Suppressor macrophage (primary cell): ENCODE measurements around the gene LCN2.
"Not testable (repeated sequence)": the region's sequence is repeated elsewhere in the genome, so short reads cannot be mapped to it uniquely, and the experiment has no call there.

Source experiments
- DNase-seq, 4 experiments: peaks; one replicate each; pipeline ENCODE4 v3.0.0-alpha.2; 2020 to 2022

Gene LCN2

GRCh38 chr9:128169925-128170324 lies 20.7 kb downstream of the LCN2 start:
- DNase-seq: no peak

DNA sequence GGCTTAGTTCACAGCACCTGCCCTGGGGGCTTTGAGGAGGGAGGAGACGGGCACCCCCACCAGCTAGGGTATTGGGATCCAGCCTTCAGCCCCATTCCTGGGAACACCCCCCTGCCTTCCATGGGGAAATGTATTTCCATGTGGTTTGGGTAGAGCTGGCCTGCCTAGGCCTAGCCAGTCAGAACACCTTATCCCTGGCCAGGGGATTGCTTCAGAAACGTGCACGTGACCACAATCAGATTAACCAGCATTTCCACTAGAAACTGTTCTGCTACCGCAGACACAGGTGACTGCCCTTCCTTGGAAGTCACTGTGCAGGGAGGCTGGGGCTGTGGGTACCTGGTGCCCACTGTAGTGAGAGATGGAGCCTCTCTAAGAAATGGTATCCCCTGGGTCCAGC lies 24.8 kb downstream of the LCN2 start:
- DNase-seq: no peak

GRCh38 chr9:128175102-128175563 lies 25.9 kb downstream of the LCN2 start:
- no peak for DNase-seq

DNA sequence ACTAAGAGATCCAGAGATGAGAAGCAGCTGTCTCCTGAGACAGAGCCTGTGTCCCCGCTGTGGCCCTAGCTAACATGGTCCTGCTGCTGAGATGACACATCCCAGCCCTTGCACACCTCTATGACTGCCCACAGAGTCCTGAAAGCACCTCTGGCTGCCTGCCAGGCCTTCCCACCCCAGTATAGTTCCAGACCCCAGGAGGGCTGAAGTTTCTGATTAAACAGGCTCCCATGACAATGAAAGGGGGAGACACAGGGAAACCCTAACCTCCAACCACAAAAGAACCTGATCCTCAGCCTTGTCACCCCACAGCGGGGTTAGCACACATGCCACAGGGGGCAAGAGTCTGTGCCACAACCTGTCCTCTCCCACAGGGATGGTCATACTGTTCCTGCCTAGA lies 26.5 kb downstream of the LCN2 start:
- DNase-seq: no peak

GRCh38 chr9:128178806-128179431 lies 29.7 kb downstream of the LCN2 start:
- DNase-seq: no peak

GRCh38 chr9:128180001-128180400 lies 30.7 kb downstream of the LCN2 start:
- DNase-seq: no peak

- DNase-seq: no peak
Measured at GRCh38 chr9:128180447-128180846, 31.2 kb downstream of the LCN2 start.

DNA sequence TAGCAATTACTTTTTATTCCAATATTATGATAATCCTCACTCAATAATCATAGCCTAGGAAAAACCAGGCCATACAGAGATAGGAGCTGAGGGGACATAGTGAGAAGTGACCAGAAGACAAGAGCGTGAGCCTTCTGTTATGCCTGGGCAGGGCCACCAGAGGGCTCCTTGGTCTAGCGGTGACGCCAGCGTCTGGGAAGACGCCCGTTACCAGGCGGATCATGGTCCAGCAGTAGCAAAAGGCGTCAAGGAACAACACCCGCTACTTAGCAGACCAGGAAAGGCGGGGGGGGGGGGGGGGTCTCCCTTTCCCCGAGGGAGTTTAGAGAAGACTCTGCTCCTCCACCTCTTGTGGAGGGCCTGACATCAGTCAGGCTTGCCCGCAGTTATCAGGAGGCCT lies 32.2 kb downstream of the LCN2 start:
- not testable (repeated sequence) for DNase-seq

DNA sequence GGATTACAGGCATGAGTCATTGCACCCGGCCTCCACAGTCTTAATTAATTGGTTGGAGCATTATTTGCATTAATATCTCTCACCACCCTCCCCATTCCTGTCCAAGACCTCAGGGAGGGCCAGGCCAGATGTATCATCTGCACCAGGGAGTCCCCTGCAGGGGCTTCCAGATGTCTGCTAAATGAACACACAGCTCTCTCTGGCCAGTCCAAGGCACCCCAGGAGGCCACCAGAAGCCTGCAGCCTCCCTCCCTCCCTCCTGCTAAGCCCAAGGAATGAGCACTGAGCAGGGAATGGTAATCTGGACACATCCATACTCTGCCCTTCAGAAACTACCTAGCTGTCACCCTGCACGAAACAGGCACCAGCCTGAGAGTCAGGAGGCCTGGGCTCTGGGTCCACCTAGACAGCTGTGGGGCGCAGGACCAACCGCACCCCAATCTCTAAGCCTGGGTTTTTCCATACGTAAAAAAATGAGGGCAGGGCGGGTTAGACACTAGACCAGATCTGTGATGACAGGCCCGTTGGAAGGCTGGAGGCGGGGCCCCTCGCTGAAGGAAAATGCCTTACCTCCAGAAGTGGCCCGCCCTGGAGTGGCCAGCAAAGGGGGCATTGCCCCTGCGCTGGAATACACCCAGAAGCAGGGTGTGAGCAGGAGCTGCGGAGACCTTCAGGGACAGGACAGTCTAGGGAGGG lies 33.8 kb downstream of the LCN2 start:
- no peak for DNase-seq

DNA sequence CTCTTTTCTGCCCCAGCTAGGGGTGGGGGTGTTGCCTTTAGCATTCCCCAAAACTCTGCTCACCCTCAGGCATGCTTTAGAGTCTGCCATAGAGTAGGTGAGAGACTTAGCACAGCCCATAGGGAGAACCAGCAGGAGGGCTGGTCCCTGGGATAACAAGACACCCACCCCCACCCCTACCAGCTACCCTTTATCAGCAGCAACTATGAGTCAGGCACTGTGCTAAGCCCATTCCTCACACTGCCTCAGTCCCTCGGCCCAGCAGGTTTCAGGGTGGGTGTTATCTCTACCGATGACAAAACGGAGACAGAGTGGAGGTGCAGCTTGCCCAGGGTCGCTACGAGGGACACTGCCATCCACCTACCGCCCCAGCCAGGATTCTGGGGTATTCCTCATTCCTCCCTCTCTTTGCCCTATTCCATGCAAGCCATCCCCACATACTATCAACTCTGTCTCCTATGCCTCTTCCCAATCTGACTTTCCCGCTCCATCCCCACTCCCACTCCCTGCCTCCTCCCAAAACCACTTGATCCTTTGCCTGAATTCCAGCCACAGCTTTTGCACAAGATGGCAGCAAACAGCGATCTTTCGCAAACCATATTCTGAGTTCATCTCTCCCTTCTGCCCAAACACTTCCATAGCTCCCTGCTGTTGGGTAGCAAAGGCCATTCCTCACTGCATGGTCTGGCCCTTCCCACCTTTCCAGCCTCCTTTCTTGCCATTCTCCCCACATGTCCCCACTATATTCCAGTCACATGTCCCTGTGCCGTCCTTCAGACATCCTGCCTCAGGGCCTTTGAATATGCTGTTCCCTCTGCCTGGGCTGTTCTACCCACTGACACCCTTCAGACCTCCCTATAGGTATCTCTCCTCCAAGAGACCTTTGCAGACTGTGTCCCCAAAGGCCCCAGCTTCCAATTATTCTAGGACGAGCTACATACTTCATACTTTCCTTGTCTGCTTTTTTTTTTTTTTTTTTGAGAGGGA lies 37.0 kb downstream of the LCN2 start:
- DNase-seq: no peak

DNA sequence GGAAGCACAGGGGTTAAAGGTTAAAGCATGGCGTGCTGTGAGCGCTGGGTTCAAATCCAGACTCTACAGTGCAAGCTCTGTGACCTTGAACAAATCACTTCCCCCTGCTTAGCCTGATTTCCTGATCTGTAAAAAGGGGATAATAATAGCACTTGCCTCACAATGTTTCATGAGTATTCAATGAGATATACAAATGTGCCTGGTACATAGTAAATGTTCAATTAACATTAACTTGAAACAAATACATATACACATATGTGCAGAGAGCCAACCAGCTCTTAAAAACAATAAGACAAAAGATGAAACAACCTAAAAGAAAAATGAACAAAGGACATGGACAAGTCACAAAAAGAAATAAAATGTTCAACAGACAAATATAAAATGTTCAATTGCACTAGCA lies 38.1 kb downstream of the LCN2 start:
- DNase-seq: no peak

- no peak for DNase-seq
Measured at GRCh38 chr9:128188209-128188608, 39.0 kb downstream of the LCN2 start.

- DNase-seq: no peak
Measured at GRCh38 chr9:128190013-128190412, 40.8 kb downstream of the LCN2 start.

DNA sequence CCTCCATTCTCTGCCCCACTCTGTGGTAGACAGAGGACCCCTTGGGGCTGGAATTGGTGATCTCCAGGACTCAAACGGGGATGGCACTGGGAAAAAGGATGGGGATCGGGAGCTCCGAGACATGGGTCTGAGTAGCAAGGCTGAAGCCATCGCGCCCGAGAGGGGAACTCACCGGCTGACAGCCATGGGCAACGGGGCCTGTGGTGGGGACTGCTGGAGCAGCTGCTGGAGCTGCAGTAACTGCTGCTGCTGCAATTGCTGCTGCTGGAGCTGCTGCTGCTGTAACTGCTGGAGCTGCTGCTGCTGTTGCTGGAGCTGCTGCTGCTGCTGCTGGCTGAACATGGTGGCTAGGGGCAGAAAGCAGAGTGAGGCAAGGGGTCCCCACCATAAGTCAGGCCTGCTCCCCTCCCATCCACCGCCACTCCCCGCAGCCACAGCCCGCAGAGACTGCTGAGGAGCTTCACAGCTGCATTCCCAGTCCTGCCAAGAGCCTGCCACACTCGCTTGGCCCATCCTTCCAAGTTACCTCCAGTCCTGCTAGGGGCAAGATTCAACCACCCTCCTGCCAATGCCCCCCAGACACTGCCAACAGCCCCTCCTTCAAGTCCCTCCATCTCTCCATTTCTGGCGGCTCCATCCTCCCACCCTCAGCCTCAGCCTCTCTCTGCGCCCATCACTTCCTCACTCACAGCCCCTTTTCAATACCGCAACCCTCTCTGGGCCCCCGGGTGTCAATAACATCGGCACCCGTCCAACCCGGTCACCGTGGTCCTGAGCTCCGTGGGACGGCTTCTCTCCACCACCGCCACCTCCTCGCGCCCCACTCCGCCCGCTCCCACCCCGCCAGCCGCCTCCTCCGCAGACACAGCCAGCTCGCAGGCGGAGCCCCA lies 41.5 kb downstream of the LCN2 start:
- peak in 1 of 4 experiments; percentile 4 for DNase-seq

DNA sequence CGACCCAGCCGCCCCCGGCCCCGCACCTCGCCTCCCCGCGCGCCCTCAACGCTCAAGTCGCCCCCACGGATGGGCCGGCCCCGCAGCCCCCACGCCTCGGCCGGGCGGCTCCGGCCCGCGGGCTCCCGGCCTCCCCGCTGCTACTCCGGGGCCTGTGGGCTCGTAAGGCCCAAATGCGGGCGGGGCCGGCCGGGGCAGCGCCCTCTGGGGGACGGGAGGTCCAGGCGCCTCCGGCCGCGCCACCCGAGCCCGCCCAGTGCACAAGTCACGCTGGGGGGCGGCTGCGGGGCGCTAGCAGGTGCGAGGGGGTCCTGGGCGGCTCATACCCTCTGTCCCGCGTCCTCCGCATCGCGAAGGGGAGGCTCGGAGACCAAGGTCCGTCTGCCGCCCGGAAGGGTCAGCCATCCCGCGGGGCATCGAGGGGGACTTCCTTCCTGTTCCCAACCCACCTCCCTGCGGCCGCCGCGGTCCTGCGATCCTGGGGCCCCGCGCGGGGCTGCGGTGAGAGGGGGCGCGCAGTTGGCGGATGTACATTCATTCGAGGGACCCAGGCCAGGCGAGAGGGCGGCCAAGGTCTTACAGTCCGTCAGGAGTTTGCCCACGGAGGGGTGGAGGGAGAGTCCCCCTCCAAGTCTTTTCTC lies 42.3 kb downstream of the LCN2 start, which contains the start of gene CIZ1:
CIZ1 (minus strand) TSS at position 167 of the 641 bp plus-strand sequence. CDS start 715 bp downstream, outside the sequence.
- DNase-seq: peak; percentile 86 to 95 (median 90)

GRCh38 chr9:128192601-128193371 lies 43.5 kb downstream of the LCN2 start:
- peak; percentile 91 to 95 (median 92) for DNase-seq

- no peak for DNase-seq
Measured at GRCh38 chr9:128193469-128194096, 44.3 kb downstream of the LCN2 start.

DNA sequence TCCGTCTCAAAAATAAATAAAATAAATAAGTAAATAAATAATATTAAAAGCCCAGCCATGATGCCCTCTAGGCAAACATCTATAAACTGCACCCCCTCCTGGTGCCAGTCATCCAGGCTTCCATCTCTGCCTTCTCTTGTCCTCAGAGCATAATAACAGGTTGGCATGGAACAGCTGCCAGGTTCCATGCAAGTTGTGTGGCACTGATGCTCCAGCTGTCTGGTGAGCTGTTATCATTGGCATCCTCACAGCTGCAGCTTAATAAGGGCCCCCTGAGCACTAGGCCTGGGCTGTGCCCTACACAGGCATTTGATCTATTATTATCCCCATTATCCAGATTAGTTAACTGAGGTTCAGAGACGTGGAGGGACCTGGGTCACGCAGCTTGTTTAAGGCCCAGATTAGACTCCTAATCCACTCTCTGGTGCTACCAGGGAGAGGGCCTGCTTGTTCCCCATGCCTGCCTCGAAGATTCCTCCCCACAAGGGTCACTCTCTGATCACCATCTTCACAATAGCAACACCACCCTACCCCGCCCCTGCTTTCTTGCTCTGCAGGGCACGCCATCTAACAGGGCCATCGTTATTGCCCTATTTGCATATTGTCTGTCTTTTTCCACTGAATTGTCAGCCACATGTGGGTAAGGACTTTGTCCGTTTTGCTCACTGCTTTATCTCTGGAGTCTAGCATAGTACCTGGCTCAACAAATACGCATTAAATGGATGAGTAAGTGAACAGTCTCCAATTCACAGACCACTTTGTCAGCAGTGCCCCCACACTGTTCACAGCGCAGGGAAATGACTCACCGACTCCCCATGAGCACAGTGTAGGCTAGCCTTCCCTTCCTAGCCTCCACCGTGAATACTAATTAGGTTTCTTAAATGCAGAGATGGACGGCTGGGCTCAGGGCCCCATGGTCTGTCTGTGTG lies 52.5 kb downstream of the LCN2 start:
- DNase-seq: no peak

DNA sequence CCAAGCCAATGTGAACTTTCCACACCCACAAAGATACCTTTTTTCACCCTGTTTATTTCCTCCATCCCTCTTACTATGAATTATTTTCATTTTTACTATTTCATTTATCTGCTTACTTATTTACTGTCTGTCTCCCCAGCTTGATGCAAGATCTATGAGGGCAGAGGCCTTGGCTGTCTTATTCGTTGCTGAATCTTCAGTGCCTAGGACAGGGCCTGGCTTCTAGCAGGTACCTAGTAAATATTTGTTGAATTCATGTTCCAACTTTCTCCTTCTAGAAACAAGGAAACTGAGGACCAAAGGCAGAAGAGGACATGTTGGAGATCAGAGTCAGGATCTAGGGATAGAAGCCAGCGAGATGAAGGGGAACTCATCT lies 53.4 kb downstream of the LCN2 start:
- no peak for DNase-seq
